Endothelial cell of umbilical vein (primary cell): ENCODE data around the gene PTGFRN. TPM values are rescaled to one million over a fixed set of nuclear protein-coding genes. Genes with fewer than 3 reads are reported as not detected.

Experiments used
- BruUV-seq: library from RNA; stranded (reverse); fragments of 400-500 nt; replicated peaks from 2 replicates; lab custom pipeline; 2021; lab: Mats Ljungman, UMichigan
- CTCF ChIA-PET: fragments of 300-600, 350-600 bp; sonication (Branson Sonifier 250); formaldehyde crosslinking; loops from one replicate; lab custom pipeline; 2021; ENCODE audit warnings: antibody characterized with exemption, inconsistent platforms; lab: Charles Lee
- POLR2A ChIA-PET: fragments of 300-600, 350-600 bp; sonication (Branson Sonifier 250); formaldehyde crosslinking; loops from one replicate; lab custom pipeline; 2021; ENCODE audit warnings: antibody characterized with exemption, inconsistent platforms; lab: Charles Lee
- DNase-seq: peaks from one replicate; pipeline ENCODE4 v3.0.0-alpha.2; 2011; ENCODE audit warnings: low read depth, low spot score
- FAIRE-seq: peaks from 2 replicates; lab custom pipeline; 2011; peaks lifted over from hg19 to GRCh38; lab: Jason Lieb, UNC
- H2AFZ ChIP-seq: 2 replicates; pipeline ENCODE4 v1.6.0; 2012; ENCODE audit warnings: low read depth, low read length, control low read depth, inconsistent platforms
- H3K27ac ChIP-seq: 2 replicates; pipeline ENCODE4 v1.5.1; 2011; ENCODE audit warnings: low read depth, mild to moderate bottlenecking, control low read depth, low read length, moderate library complexity; ENCODE audit not compliant: insufficient read depth
- H3K27me3 ChIP-seq, 2 experiments: 2 replicates each; pipeline versions ENCODE4 v1.6.0 to v1.6.1; 2011; ENCODE audit warnings: low read length in 2 of 2, mixed read lengths in 1 of 2; ENCODE audit not compliant: control insufficient read depth in 2 of 2, insufficient read depth in 2 of 2
- H3K36me3 ChIP-seq, 2 experiments: 2 replicates in 1 of 2; 3 replicates in 1 of 2; pipeline ENCODE4 v1.5.1; 2011; ENCODE audit warnings: low read length in 2 of 2, mild to moderate bottlenecking in 1 of 2, moderate library complexity in 1 of 2; ENCODE audit not compliant: control insufficient read depth in 2 of 2, insufficient read depth in 2 of 2; ENCODE audit errors: extremely low read depth in 1 of 2
- H3K4me1 ChIP-seq: 3 replicates; pipeline ENCODE4 v1.5.1; 2011; ENCODE audit warnings: mild to moderate bottlenecking, low read length; ENCODE audit not compliant: control insufficient read depth, insufficient read depth; ENCODE audit errors: extremely low read depth
- H3K4me2 ChIP-seq: 2 replicates; pipeline ENCODE4 v1.6.1; 2011; ENCODE audit warnings: low read length, control low read depth, mixed read lengths; ENCODE audit not compliant: insufficient read depth
- H3K4me3 ChIP-seq, 3 experiments: fragments of 200-600 bp in 1 of 3; sonication (generic), shearing (Covaris generic) in 1 of 3; replicated peaks in 1 of 3; 2 replicates each; pipeline ENCODE4 v1.5.1; 2011 to 2016; ENCODE audit warnings: control low read depth in 3 of 3, low read length in 3 of 3, mild to moderate bottlenecking in 2 of 3, inconsistent platforms in 1 of 3, low read depth in 1 of 3, moderate library complexity in 1 of 3; ENCODE audit not compliant: insufficient read depth in 1 of 3
- H3K79me2 ChIP-seq: 2 replicates; pipeline ENCODE4 v1.6.0; 2012; ENCODE audit warnings: low read length, inconsistent platforms; ENCODE audit not compliant: control insufficient read depth, insufficient read depth
- H3K9ac ChIP-seq: replicated peaks from 2 replicates; pipeline ENCODE3; 2011; ENCODE audit warnings: low read length, control low read depth; ENCODE audit not compliant: insufficient read depth; ENCODE audit errors: extremely low read depth
- H3K9me1 ChIP-seq: replicated peaks from 3 replicates; pipeline ENCODE4 v1.6.0; 2011; ENCODE audit warnings: mild to moderate bottlenecking, low read length; ENCODE audit not compliant: control insufficient read depth, insufficient read depth; ENCODE audit errors: extremely low read depth
- H3K9me3 ChIP-seq: replicated peaks from 2 replicates; pipeline ENCODE4 v1.5.1; 2012; ENCODE audit warnings: low read length, inconsistent platforms; ENCODE audit not compliant: control insufficient read depth, insufficient read depth
- H4K20me1 ChIP-seq: replicated peaks from 2 replicates; pipeline ENCODE3; 2011; ENCODE audit warnings: mild to moderate bottlenecking, low read length; ENCODE audit not compliant: control insufficient read depth, insufficient read depth; ENCODE audit errors: extremely low read depth
- EZH2 ChIP-seq: IDR thresholded peaks from 2 replicates; pipeline ENCODE4 v1.6.1; 2012; ENCODE audit warnings: borderline replicate concordance, low read depth, mild to moderate bottlenecking, moderate library complexity, low read length, inconsistent platforms; ENCODE audit not compliant: severe bottlenecking
- FOS ChIP-seq: IDR thresholded peaks from 2 replicates; pipeline ENCODE4 v1.6.1; 2011; ENCODE audit warnings: mild to moderate bottlenecking, low read length, moderate library complexity, borderline replicate concordance; ENCODE audit not compliant: insufficient read depth
- GATA2 ChIP-seq: IDR thresholded peaks from 2 replicates; pipeline ENCODE4 v1.7.0; 2011; ENCODE audit warnings: low read depth, mild to moderate bottlenecking, moderate library complexity, mixed read lengths, low read length; ENCODE audit not compliant: insufficient read length, insufficient read depth
- JUN ChIP-seq: IDR thresholded peaks from 2 replicates; pipeline ENCODE4 v1.6.1; 2011; ENCODE audit warnings: borderline replicate concordance, low read depth; ENCODE audit not compliant: insufficient read length, insufficient read depth
- MYC ChIP-seq: IDR thresholded peaks from one replicate; pipeline ENCODE4 v1.6.1; 2011; ENCODE audit warnings: mild to moderate bottlenecking, low read depth, low read length
- POLR2A ChIP-seq: IDR thresholded peaks from 2 replicates; pipeline ENCODE4 v1.6.1; 2012; ENCODE audit warnings: low read depth, mild to moderate bottlenecking, control low read depth, low read length
- POLR2AphosphoS5 ChIP-seq: IDR thresholded peaks from 2 replicates; pipeline ENCODE4 v1.6.1; 2012; ENCODE audit warnings: low read depth, mild to moderate bottlenecking, control low read depth, low read length, moderate library complexity; ENCODE audit not compliant: insufficient read depth
- dilution Hi-C: fragments of 300-500 bp; cut with MboI; formaldehyde crosslinking; loops from one replicate; pipeline ENCODE4 v1.15.0; 2019; ENCODE audit warnings: low sequenced_read_pairs; ENCODE audit not compliant: extremely low pct_ligation_motif_present
- intact Hi-C: fragments of 100-400 bp; cut with micrococcal nuclease; formaldehyde crosslinking; loops from one replicate; pipeline ENCODE4 v1.10.0; 2022
- polyA plus RNA-seq, 4 experiments: library from polyadenylated mRNA; depleted of rRNA in 3 of 4; stranded (reverse) in 3 of 4; unstranded in 1 of 4; fragments of >200 nt; gene quantifications; 2 replicates each; pipeline versions ENCODE4 v1.2.1 to v1.2.3, GENCODE V29; 2011 to 2012; ENCODE audit warnings: missing spikeins in 1 of 4
- total RNA-seq: library from RNA; stranded (reverse); gene quantifications from 2 replicates; pipeline ENCODE4 v1.2.3, GENCODE V29; 2021
- TF ChIP-seq, protein P1 (sequence below), 2 donors: IDR thresholded peaks; 1 replicate in 1 of 2; 2 replicates in 1 of 2; pipeline ENCODE4 v1.5.1; 2011; ENCODE audit warnings: low read length in 2 of 2, mild to moderate bottlenecking in 2 of 2, moderate library complexity in 2 of 2, control low read depth in 1 of 2, inconsistent platforms in 1 of 2, low read depth in 1 of 2; ENCODE audit not compliant: insufficient read depth in 1 of 2; ENCODE audit errors: extremely low read depth in 1 of 2
- TF ChIP-seq, protein P2 (sequence below): IDR thresholded peaks from 2 replicates; pipeline ENCODE4 v1.6.1; 2011; ENCODE audit not compliant: insufficient read depth, insufficient read length

The PTGFRN gene
- total and polyA plus RNA-seq, 2 donors (not counting 3 experiments of a cell fraction or from before 2014, with no cell fraction given) = 39.6 to 60.7 TPM

DNA sequence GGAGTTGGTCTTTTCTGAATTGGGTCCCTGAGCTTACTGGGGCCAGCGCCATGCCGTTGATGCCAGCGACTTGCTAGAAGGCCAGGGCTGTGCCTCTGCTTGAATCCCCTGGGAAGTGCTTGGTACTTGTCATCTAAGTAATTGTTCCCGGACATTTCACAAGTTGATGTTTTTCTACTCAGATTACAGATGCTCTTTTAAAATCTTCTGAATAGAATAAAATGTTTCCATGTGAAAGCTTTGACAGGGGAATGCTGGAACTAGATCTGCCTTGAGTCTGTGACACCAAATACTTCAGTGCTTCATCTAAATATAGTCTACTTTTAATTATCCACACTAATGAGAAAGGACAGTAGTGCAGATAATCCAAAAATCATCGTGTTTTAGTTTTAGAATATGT is 38.3 kb downstream of the PTGFRN start:
- Histone ChIP-seq H3K36me3 (peaks cover 0 to 4% of the 10 kb centered on the region in 2 experiments), H4K20me1 (no peaks in the 10 kb centered on the region), H3K27me3 (no peaks in the 10 kb centered on the region), H2AFZ (no peak overlapping the region), H3K4me3 (no peak overlapping the region), H3K79me2 (no peaks in the 10 kb centered on the region), H3K4me2 (no peak overlapping the region), H3K27ac (no peak overlapping the region), H3K9me1 (no peaks in the 10 kb centered on the region), H3K9me3 (no peaks in the 10 kb centered on the region), H3K9ac (no peak overlapping the region), H3K4me1 (peaks cover 15% of the 10 kb centered on the region)
- TF ChIP-seq, protein P1, sequence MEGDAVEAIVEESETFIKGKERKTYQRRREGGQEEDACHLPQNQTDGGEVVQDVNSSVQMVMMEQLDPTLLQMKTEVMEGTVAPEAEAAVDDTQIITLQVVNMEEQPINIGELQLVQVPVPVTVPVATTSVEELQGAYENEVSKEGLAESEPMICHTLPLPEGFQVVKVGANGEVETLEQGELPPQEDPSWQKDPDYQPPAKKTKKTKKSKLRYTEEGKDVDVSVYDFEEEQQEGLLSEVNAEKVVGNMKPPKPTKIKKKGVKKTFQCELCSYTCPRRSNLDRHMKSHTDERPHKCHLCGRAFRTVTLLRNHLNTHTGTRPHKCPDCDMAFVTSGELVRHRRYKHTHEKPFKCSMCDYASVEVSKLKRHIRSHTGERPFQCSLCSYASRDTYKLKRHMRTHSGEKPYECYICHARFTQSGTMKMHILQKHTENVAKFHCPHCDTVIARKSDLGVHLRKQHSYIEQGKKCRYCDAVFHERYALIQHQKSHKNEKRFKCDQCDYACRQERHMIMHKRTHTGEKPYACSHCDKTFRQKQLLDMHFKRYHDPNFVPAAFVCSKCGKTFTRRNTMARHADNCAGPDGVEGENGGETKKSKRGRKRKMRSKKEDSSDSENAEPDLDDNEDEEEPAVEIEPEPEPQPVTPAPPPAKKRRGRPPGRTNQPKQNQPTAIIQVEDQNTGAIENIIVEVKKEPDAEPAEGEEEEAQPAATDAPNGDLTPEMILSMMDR (IDR thresholded peaks at IDR 0.05; ENCODE audit: extremely low read depth in 1 of 2, insufficient read depth in 1 of 2, low read depth in 1 of 2, low read length in 2 of 2) = no peak
- TF ChIP-seq GATA2 (no peak), POLR2AphosphoS5 (no peak), FOS (no peak), JUN (no peak), POLR2A (no peak), MYC (no peak), EZH2 (no peak)
- TF ChIP-seq, protein P2, sequence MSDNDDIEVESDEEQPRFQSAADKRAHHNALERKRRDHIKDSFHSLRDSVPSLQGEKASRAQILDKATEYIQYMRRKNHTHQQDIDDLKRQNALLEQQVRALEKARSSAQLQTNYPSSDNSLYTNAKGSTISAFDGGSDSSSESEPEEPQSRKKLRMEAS = no peak
- ChIA-PET CTCF (no interaction called here), POLR2A (no interaction called here)
- dilution Hi-C loops = no loop called here
- BruUV-seq = no TSS peak
- FAIRE-seq (no peak), DNase-seq (no peak)
- intact Hi-C loops = no loop called here
